Measurements from ENCODE around the gene THRAP3. TPM values are rescaled to one million over a fixed set of nuclear protein-coding genes. Genes with fewer than 3 reads are reported as not detected.

The THRAP3 gene
- total and polyA plus RNA-seq, 9 of the 15 experiments (the other 6 are each of a cell fraction or from before 2014, with no cell fraction given): 66.2 to 135 (median 113) TPM

DNA sequence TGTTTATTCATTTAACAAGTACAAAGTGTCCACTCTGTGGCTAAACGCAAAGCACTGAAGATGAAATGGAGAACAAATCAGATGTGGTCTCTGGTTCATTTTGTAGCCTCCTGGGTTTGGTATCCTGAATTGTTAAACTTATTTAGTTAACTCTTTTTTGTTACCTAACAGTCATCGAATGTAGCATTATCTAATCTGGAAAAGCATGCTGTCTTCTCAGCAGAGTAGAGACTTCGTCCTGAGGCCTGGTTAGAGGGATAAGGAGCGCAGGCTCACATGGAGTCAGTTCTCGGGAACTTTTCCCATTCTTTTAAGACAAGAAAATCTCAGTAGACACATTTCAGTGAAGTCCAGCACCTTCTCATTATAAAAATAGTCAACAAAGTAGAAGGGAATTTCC is 48.8 kb downstream of the THRAP3 start (continued):
- TF ChIP-seq, protein P1, sequence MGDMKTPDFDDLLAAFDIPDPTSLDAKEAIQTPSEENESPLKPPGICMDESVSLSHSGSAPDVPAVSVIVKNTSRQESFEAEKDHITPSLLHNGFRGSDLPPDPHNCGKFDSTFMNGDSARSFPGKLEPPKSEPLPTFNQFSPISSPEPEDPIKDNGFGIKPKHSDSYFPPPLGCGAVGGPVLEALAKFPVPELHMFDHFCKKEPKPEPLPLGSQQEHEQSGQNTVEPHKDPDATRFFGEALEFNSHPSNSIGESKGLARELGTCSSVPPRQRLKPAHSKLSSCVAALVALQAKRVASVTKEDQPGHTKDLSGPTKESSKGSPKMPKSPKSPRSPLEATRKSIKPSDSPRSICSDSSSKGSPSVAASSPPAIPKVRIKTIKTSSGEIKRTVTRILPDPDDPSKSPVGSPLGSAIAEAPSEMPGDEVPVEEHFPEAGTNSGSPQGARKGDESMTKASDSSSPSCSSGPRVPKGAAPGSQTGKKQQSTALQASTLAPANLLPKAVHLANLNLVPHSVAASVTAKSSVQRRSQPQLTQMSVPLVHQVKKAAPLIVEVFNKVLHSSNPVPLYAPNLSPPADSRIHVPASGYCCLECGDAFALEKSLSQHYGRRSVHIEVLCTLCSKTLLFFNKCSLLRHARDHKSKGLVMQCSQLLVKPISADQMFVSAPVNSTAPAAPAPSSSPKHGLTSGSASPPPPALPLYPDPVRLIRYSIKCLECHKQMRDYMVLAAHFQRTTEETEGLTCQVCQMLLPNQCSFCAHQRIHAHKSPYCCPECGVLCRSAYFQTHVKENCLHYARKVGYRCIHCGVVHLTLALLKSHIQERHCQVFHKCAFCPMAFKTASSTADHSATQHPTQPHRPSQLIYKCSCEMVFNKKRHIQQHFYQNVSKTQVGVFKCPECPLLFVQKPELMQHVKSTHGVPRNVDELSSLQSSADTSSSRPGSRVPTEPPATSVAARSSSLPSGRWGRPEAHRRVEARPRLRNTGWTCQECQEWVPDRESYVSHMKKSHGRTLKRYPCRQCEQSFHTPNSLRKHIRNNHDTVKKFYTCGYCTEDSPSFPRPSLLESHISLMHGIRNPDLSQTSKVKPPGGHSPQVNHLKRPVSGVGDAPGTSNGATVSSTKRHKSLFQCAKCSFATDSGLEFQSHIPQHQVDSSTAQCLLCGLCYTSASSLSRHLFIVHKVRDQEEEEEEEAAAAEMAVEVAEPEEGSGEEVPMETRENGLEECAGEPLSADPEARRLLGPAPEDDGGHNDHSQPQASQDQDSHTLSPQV (IDR thresholded peaks at IDR 0.05): peak; percentile 69
- TF ChIP-seq JUND (IDR thresholded peaks at IDR 0.05; ENCODE audit: borderline replicate concordance, low read depth, low read length) (peak; percentile 40; the same call in 1 of the 2 replicates), JUND (tag; IDR thresholded peaks at IDR 0.05; ENCODE audit: borderline replicate concordance, low read depth, low read length) (no peak; the same call in 2 of the 3 replicates), E2F6 (IDR thresholded peaks at IDR 0.05; ENCODE audit: borderline replicate concordance in 1 of 2, extremely low read depth in 1 of 2, insufficient read depth in 1 of 2, insufficient read length in 1 of 2, low read depth in 1 of 2, low read length in 1 of 2, poor library complexity in 1 of 2, severe bottlenecking in 1 of 2) (no peak), MCM7 (IDR thresholded peaks at IDR 0.05) (no peak), ZNF347 (CRISPR knock-in tag; IDR thresholded peaks at IDR 0.05; ENCODE audit: low read depth) (no peak), DMBX1 (CRISPR knock-in tag; IDR thresholded peaks at IDR 0.05; ENCODE audit: borderline replicate concordance) (peak; percentile 75), NFIX (CRISPR knock-in tag; IDR thresholded peaks at IDR 0.05; ENCODE audit: low read depth) (no peak), NRF1 (conservative IDR thresholded peaks at IDR 0.05 in 1 of 2, IDR thresholded peaks at IDR 0.05 in 1 of 2) (peak in 1 of 2 experiments; percentile 49; a peak in 3 of 4 replicates), NCOA4 (IDR thresholded peaks at IDR 0.05; ENCODE audit: partially characterized antibody) (no peak), HDGF (IDR thresholded peaks at IDR 0.05) (no peak), FOSL1 (tag; conservative IDR thresholded peaks at IDR 0.05) (peak; percentile 41; the same call in 1 of the 2 replicates), PURB (CRISPR knock-in tag; IDR thresholded peaks at IDR 0.05; ENCODE audit: low read depth) (no peak), ZNF449 (CRISPR knock-in tag; IDR thresholded peaks at IDR 0.05) (no peak), ZBTB17 (CRISPR knock-in tag; IDR thresholded peaks at IDR 0.05) (no peak), SREBF2 (CRISPR knock-in tag; IDR thresholded peaks at IDR 0.05) (no peak), MTF1 (CRISPR knock-in tag; IDR thresholded peaks at IDR 0.05; ENCODE audit: borderline replicate concordance) (no peak)
- TF ChIP-seq, protein P2, sequence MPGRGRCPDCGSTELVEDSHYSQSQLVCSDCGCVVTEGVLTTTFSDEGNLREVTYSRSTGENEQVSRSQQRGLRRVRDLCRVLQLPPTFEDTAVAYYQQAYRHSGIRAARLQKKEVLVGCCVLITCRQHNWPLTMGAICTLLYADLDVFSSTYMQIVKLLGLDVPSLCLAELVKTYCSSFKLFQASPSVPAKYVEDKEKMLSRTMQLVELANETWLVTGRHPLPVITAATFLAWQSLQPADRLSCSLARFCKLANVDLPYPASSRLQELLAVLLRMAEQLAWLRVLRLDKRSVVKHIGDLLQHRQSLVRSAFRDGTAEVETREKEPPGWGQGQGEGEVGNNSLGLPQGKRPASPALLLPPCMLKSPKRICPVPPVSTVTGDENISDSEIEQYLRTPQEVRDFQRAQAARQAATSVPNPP (IDR thresholded peaks at IDR 0.05; ENCODE audit: borderline replicate concordance, insufficient read depth, insufficient read length): no peak
- TF ChIP-seq, protein P3, sequence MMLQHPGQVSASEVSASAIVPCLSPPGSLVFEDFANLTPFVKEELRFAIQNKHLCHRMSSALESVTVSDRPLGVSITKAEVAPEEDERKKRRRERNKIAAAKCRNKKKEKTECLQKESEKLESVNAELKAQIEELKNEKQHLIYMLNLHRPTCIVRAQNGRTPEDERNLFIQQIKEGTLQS (IDR thresholded peaks at IDR 0.05): no peak
- TF ChIP-seq, protein P3 (CRISPR knock-in tag; conservative IDR thresholded peaks at IDR 0.05): no peak

Measured in K562 (cell line).